Dedifferentiated amniotic fluid mesenchymal stem cell (primary cell): ENCODE results near the gene FOXK1.
"Not testable (repeated sequence)": the region's sequence is repeated elsewhere in the genome, so short reads cannot be mapped to it uniquely, and the experiment has no call there.

Experiments
- DNase-seq: peaks from one replicate; pipeline ENCODE4 v3.0.0-alpha.2; 2016; ENCODE audit errors: extremely low spot score

Gene FOXK1

DNA sequence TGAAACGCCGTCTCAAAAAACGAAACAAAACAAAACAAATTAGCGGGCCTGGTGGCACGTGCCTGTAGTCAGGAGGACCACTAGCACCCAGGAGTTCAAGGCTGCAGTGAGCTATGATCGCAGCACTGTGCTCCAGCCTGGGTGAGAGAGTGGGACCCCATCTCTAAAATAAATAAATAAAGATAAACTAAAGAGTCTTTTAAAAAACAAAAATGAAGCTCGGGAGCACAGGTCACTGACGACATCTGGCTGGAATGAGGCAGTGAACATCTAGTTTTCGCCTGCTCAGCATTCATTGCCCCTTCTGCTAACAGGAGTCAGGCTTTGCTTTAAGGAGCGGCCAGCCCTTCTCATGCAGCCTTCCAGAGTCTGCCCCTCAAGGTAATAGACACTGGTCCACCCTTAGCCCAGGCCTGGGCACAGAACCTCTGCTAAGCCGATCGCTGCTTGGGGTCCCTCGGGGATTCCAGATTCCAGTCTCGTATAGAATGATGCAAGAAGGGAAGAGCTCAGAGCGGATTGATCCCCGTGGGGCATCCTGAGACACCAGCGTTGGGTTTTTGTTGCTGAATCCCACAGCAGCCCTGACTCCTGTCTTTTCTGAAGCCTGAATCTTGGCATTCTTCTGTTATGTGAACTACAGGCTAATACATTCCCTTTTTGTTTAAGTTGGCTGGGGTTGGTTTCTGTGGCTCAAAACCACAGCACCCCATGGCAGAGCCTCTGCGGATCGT lies 14.2 kb upstream of the FOXK1 start:
- DNase-seq, result peak; percentile 87

DNA sequence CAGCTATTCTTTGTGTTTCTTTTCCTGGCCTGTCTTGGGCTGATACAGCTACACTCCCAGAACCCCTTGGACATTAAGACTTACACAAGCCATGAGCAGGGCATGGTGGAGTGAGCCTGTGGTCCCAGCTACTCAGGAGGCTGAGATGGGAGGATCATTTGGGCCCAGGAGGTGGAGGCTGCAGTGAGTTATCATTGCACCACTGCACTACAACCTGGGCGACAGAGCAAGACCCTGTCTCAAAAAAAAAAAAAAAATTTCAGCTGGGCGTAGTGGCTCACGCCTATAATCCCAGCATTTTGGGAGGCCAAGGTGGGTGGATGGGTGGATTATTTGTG lies 13.6 kb upstream of the FOXK1 start:
- DNase-seq, result no peak

DNA sequence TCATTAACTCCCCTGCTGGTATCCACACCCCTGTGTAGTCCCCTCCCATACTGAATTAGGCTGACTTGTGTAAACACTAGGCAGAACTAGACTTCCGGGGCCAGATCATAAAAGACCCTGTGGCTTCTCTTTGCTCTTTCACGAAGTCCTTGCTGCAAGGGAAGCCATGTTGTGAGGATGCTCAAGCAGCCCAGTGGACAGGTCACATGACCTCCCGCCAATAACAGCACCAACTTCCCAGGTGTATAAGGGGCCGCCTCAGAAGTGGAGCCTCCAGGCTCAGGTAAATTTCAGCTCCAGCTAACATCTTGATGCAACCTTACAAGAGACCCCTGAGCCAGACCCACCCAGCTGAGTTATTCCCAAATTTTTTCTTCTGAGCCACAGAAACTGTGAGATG lies 11.3 kb upstream of the FOXK1 start:
- DNase-seq, result no peak

DNA sequence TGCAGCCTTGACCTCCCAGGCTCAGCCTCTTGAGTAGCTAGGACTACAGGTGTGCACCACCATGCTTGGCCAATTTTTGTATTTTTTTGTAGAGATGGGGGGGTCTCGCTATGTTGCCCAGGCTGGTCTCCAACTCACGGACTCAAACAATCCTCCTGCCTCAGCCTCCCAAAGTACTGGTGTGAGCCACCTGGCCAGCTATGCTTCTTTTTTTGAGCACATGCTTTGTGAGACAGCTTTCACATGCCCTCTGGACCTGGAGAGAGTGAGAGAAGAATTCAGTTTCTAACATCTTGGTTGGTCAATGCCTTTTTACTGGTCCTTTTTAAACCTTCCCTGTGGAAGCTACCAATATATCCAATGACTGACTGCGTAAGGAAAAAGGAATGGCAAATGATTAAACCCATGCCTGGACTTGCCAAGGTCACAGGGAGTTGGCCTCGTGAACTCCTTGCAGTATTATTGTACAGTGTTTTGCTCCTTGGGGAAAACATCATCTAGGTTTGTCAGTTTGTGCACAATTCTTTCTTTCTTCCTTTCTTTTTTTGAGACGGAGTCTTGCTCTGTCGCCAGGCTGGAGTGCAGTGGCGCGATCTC lies 6.2 kb upstream of the FOXK1 start:
- DNase-seq, result no peak

DNA sequence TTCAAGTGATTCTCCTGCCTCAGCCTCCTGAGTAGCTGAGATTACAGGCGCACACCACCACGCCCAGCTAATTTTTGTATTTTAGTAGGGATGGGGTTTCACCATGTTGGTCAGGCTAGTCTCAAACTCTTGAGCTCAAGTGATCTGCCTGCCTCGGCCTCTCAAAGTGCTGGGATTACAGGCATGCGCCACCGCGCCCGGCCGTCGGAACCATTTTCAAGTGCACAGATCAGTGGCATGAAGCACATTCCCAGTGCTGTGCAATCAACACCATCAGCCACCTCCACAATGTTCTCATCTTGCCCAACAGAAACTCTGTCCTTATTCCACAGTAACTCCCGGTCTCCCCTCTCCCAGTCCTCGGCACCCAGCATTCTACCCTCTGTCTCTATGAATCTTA lies 4.6 kb upstream of the FOXK1 start:
- not testable (repeated sequence) for DNase-seq

DNA sequence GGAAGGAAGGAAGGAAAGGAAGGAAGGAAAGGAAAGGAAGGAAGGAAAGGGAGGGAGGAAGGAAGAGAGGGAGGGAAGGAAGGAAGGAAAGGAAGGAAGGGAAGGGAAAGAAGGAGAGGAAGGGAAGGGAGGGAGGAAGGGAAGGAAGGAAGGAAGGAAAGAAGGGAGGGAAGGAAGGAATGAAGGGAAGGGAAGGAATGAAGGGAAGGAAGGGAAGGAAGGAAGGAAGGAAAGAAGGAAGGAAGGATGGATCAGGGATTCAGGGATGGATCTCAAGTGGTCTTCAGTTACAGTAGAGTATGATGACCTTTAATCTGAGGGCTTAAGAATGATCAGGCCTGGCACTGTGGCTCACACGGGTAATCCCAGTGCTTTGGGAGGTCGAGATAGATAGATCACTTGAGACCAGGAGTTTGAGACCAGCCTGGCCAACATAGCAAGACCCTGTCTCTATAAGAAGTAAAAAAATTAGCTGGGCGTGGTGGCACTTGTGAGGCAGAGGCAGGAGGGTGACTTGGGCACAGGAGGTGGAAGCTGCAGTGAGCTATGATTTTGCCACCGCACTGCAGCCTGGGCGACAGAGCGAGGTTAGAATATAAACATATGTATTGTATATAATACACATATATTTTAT lies 760 bp upstream of the FOXK1 start:
- DNase-seq, result no peak

DNA sequence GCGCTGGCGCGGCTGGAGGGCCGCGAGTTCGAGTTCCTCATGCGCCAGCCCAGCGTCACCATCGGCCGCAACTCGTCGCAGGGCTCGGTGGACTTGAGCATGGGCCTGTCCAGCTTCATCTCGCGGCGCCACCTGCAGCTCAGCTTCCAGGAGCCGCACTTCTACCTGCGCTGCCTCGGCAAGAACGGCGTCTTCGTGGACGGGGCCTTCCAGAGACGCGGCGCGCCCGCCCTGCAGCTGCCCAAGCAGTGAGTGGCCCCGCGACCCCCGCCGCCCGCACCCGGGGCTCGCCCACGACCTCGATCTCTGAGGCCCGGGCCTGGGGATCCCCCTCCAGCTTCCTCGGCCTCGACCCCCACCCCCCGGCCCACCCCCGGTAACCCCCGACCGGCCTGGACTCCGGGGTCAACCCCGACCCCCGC lies 537 bp downstream of the FOXK1 start:
- no peak for DNase-seq

DNA sequence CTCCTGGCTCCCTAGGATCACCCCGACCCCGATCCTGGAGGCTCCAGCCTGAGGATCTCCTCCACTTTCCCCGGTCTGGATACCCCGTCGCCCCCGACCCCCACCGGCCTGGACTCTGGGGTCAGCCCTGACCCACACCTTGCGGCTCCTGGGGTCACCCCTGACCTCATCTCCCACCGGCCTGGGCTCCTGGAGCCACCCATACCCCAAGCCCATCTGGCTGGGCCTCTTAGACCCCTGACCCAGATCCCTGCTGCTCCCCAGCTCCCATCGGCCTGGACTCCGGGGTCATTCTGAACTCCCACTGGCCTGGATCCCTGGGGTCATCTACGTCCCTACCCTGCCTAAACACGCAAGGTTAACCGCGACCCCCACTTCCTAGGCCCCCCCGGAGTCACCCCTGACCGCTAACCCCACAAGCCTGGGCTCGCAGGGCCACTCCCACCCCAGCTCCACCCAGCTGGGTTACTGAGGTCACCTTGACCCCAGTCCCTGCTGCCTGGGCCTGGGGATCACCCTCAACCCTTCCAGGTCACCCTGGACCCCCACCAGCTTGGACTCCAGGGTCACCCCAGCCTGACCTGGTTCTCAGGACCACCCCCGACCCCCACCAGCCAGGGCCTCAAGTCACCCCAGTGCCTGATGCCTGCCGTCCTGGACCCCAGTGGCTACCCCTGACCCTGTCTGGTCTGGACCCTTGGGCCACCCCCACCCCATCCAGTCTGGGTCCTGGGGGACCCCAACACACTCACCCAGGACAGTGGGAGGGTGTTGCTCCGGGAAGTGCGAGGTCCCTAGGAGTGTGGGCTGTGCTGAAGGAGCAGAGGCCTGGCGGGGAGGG lies 1.2 kb downstream of the FOXK1 start:
- no peak for DNase-seq

DNA sequence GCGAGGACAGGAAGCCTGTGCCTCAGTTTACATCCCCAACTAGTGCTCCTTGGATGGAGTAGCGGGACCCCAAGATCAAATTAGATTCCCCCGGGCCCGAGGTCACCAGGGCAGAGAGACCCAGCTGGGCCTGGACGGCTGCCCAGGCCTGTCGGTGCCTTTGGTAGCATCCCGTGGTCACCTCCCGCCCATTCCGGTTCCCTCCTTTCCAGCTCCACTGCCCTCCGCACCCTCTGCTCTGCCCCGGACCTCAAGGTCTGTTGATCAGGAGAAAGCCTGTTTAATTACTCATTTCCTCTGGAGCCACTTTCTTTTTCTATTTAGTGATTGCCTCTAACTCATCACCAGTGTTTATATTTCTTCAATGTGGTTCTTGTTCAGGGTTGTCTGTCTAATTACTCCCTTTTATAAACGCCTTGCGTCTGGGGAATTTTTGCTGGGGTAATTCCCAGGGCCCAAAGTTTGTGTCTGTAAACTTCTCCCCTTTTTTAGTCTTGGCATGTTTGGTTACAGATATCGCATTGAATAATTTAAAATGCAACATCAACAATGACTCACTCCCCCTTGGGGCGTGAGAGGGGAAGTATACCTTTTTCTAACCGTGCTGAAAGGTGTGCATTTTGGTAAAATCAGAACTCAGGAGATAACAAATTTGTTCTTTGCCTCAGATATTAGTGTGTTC lies 1.9 kb downstream of the FOXK1 start:
- DNase-seq, result peak; percentile 29

DNA sequence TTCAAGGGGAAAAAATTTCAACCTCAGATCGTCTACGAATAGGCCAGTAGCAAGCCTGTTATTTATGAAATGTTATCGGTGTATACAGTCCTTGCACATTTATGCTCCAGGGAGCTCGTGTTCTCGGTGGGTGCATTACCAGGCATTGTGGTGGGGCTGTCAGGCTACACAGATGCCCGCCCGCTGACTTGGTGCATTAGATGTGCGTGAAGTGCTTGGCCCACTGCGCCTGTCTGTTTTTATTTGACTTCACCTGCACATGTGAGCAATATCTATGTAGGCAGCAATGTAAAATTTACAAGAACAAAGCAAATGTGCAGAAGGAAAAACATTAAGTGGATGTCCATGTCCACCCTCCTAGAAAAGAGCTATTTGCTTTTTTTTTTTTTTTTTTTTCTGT lies 2.8 kb downstream of the FOXK1 start:
- DNase-seq, result no peak

DNA sequence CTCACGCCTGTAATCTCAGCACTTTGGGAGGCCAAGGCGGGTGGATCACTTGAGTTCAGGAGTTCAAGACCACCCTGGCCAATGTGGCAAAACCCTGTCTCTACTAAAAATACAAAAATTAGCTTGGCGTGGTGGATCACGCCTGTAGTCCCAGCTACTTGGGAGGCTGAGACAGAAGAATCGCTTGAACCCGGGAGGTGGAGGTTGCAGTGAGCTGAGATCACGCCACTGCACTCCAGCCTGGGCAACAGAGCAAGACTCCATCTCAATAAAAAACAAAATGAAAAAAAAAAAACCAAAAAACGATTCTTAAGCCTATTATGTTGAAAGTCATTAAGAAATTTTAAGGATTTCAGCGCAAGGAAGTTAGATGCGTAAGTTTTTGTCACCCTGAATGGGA lies 3.6 kb downstream of the FOXK1 start:
- DNase-seq, result not testable (repeated sequence)

DNA sequence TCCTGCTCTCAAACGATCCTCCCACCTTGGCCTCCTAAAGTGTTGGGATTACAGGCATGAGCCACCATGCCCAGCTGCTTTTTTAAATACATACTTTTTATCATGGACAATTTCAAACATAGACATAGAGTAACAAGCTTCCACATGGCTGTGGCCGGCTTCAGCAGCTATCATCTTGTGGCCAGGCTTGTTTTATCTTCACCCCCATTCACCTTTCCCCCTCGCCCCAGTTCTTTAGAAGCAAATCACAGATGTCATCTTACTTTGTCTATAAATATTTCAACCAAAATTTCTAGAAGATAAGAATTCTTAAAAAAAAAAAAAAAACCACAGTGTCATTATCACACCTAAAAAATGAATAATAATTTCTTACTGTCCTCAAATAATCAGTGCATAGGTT lies 5.9 kb downstream of the FOXK1 start:
- DNase-seq, result no peak

DNA sequence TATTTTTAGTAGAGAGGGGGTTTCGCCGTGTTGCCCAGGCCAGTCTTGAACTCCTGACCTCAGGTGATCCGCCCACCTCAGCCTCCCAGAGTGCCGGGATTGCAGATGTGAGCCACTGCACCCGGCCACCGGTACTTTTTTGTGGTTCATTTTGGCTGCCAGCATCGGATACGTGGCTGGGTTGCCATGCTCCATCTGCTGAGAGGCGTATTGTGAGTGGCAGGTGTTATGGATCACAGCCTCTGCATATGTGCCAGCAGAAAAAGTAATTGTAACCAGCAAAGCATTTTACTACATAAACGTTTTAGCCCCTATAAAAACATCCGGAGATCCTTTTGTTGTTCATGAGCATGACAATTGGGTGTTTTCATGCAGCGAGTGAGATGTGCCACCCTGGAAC lies 7.1 kb downstream of the FOXK1 start:
- no peak for DNase-seq

DNA sequence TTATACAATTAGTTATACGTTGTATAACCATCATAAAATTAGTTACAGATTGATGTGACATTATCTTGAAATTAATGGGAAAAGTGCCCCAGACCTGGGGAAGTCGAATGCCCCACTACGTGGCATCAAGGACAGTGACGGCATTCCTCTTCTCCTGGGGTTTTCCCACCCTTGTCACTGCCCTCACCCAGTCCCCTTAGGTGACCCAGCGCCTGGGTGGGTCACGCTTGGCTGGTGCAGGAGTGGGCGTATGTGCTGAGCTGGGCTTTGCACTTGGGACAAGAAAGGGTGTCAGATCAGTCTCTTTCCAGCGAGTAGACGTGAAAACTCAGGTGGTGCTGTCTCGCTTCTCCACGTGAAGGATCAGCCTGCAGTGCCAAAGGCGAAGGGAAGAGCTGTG lies 7.6 kb downstream of the FOXK1 start:
- no peak for DNase-seq

DNA sequence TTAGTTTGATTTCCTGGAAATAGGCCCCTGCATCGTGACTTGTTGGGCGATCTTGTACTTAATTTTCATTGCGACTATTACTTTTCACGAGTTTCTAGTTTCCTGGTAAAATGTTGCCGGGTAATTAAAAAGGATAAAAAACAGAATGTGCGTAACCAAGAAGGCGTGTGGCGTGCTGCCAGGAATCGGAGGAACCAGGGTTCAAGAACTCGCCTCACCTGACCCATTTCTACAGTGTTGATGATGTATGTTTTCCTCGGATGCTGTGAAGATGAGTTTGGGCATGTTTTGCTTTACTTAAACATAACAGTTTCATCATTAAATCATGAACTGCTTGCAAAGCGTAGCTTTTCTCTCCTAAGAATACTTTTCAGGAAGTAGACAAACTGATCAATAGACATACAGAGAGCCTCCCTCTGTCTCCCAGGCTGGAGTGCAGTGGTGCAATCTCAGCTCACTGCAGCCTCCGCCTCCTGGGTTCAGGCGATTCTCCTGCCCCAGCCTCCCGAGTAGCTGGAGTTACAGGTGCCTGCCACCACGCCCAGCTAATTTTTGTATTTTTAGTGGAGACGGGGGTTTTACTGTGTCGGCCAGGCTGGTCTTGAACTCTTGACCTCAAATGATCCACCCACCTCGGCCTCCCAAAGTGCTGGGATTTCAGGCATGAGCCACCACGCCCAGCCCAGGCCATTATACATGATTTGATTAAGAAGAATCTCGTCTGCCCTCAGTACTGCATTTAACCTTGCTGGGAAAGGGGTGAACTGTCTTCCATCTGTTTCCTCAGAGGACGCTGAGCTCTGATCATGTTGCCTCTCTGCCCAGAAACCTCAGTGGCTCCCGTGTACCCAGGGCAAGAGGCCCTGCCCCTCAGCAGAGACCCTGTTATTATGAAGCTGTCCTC lies 9.1 kb downstream of the FOXK1 start:
- no peak for DNase-seq

DNA sequence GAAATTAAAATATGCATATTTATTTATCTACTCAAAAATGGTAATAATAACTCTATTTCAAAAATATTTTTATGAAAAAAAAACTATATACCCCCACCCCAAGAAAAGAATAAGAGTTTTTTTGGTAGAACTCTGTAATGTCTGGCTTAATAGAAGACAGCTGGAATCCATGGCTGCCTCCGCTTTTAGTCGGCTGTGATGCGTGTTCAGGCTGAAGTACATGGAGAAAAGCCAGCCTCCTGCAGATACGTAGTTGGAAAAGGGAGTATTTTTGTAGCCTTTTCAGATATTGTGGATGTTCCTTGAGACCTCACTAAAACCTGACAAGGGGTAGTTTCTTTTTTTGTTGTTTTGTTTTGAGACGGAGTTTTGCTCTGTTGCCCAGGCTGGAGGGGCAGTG lies 10.0 kb downstream of the FOXK1 start:
- DNase-seq, result no peak

DNA sequence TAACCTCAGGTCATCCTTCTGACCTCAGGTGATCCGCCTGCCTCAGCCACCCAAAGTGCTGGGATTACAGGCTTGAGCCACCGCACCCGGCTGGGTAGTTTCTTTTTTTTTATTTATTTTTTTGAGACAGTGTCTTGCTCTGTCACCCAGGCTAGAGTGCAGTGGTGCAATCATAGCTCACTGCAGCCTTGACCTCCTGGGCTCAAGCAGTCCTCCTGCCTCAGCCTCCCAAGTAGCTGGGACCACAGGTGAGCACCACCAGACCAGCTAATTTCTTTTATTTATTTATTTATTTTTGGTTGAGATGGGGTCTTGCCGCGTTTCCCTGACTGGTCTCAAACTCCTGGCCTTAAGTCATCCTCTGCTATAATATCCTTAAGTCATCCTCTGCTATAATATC lies 10.5 kb downstream of the FOXK1 start:
- DNase-seq, result not testable (repeated sequence)

DNA sequence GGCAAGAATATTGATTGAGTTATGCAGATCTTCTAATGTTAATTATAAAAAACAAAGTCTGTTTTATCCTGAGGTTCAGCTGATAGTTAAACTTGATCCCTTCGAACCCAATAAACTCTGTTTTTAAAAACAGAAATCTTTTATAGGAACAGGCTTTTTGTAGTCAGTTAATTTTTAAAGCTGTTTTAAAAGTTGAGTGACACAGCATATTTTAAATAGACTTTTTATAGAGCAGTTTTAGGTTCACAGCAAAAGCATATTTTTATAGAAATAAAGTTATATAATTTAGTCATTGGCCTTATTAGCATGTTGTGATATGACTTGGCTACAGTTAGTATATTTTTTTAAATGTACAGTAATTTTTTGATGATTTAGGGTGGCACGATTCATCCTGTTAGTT lies 11.1 kb downstream of the FOXK1 start:
- no peak for DNase-seq

DNA sequence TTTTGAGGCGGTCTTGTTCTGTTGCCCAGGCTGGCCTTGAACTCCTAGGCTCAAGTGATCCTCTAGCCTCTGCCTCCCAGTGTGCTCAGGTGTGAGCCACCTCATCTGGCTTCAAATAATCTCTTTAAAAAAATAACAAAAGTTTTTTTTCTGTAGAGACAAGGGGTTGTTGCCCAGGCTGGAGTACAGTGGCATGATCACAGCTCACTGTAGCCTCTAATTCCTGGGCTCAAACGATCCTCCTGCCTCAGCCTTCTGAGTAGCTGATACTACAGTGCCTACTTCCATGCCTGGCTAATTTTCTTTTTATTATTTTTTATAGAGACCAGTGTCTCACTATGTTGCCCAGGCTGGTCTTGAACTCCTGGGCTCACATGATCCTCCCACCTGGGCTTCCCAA lies 11.7 kb downstream of the FOXK1 start:
- DNase-seq, result no peak

DNA sequence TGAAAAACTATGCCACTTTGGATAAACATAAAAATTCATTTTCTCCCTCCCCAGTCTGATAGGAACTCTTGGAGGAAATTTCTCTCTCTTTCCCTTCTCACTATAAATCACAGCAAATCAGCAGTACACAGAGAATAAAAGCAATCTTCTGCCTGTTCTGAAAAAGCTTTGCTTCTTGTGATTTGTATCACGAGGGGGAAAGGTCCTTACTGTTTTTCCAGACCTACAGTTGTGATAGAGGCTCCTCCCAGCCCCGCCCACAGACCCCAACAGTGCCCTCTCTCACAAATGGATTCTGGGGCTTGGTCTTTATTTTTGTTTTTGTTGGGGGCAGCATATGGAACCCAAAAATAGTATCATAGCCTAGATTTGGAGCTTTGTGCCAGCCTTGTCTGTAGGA lies 12.2 kb downstream of the FOXK1 start:
- no peak for DNase-seq

DNA sequence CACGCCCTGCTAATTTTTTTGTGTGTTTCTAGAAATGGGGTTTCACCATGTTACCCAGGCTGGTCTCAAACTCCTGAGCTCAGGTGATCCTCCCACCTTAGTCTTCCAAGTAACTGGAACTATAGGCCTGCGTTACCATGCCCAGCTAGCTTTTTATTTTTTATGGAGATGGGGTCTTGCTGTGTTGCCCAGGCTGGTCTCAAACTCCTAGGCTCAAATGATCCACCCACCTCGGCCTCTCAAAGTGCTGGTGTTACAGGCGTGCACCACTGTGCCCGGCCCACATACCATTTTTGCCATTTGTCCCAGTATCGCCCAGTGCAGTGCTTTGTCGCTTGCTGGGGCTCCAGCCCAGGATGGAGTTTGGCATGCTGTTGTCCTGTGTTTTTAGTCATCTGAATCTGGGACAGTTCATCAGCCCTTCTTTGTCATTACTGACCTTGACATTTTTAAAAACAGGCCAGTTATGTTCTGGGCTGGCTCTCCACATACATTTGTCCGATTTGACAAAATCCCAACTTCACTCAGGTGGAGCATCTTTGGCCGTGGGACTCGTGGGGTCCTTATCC lies 16.7 kb downstream of the FOXK1 start:
- DNase-seq, result no peak
